ENCODE data around the gene RIC8B. TPM values are rescaled to one million over a fixed set of nuclear protein-coding genes. Genes with fewer than 3 reads are reported as not detected.

The RIC8B gene
- total and polyA plus RNA-seq, 2 of the 8 experiments (the other 6 are each of a cell fraction or from before 2014, with no cell fraction given), result 8.2 to 25.3 TPM

- Histone ChIP-seq H3K9me3 (ENCODE audit: insufficient read depth in 2 of 2, low read depth in 1 of 2, low read length in 1 of 2) (no peaks in the 10 kb centered on the region), H2AK5ac (ENCODE audit: low read depth, low read length) (no peak overlapping the region), H4K20me1 (replicated peaks in 1 of 2; ENCODE audit: control insufficient read depth in 1 of 2, insufficient read depth in 2 of 2, low read length in 2 of 2) (no peaks in the 10 kb centered on the region), H3K9ac (replicated peaks in 1 of 4; ENCODE audit: extremely low read depth in 1 of 4, low read depth in 3 of 4, low read length in 3 of 4) (no peak overlapping the region), H2BK15ac (ENCODE audit: low read length) (no peak overlapping the region), H3K4me3 (ENCODE audit: extremely low read depth in 1 of 4, insufficient read depth in 2 of 4, low read depth in 3 of 4, low read length in 4 of 4) (no peak overlapping the region), H3K18ac (ENCODE audit: extremely low read depth, low read length) (no peak overlapping the region), H4K8ac (ENCODE audit: extremely low read depth, insufficient read depth, low read length) (no peak overlapping the region), H3K27ac (ENCODE audit: low read depth, low read length) (no peak overlapping the region), H3K36me3 (ENCODE audit: control insufficient read depth in 2 of 4, insufficient read depth in 4 of 4, low read length in 3 of 4) (peaks cover 0 to 33% (median 13%) of the 10 kb centered on the region in 4 experiments; a peak in 5 of 8 replicates), H3K4ac (replicated peaks; ENCODE audit: insufficient read length, low read depth, low read length) (no peak overlapping the region), H2BK120ac (replicated peaks; ENCODE audit: low read depth, low read length) (no peak overlapping the region), H3K27me3 (replicated peaks in 1 of 4; ENCODE audit: control insufficient read depth in 3 of 4, extremely low read depth in 1 of 4, insufficient read depth in 3 of 4, low read length in 3 of 4) (peaks cover 0 to 1% (median 0%) of the 10 kb centered on the region in 4 experiments; a peak in 1 of 7 replicates), H2BK12ac (ENCODE audit: low read depth, low read length) (no peak overlapping the region), H3K4me1 (replicated peaks in 1 of 4; ENCODE audit: control insufficient read depth in 3 of 4, insufficient read depth in 4 of 4, low read length in 3 of 4) (no peaks in the 10 kb centered on the region), H2BK5ac (ENCODE audit: low read depth, low read length) (no peak overlapping the region), H4K5ac (ENCODE audit: insufficient read length, low read depth, low read length) (no peak overlapping the region), H3K79me1 (ENCODE audit: low read depth, low read length) (no peaks in the 10 kb centered on the region), H3K56ac (replicated peaks; ENCODE audit: insufficient read length, low read depth, low read length) (no peak overlapping the region), H3K23me2 (ENCODE audit: low read depth, low read length) (no peaks in the 10 kb centered on the region), H2AFZ (ENCODE audit: low read length) (no peak overlapping the region), H2BK20ac (ENCODE audit: low read length) (no peak overlapping the region), H3K14ac (ENCODE audit: insufficient read length) (no peak overlapping the region), H3K4me2 (ENCODE audit: insufficient read depth in 1 of 2, low read depth in 2 of 2, low read length in 2 of 2) (no peak overlapping the region), H4K91ac (replicated peaks; ENCODE audit: insufficient read length, low read length) (no peak overlapping the region), H3K79me2 (ENCODE audit: control insufficient read depth in 1 of 2, insufficient read depth in 2 of 2, low read length in 2 of 2) (no peaks in the 10 kb centered on the region), H3K23ac (ENCODE audit: insufficient read length) (no peak overlapping the region)
- no peak for DNase-seq (ENCODE audit: low read depth in 1 of 2, low spot score in 2 of 2)
- CTCF ChIA-PET (ENCODE audit: partially characterized antibody), result interaction anchor here (1.1 kb wide), 1 partner anchor 155 kb away, joined by 3 read pairs; no protein-coding TSS in a partner anchor
- POLR2A ChIA-PET (ENCODE audit: partially characterized antibody), result no interaction called here
- FAIRE-seq, result no peak
- 86% methylated on average over 5 of the region's 5 CpGs; no CpG with 5 or more reads in 1 of the 2 experiments for WGBS, 2 experiments (ENCODE audit: extremely low coverage in 1 of 2, insufficient coverage in 1 of 2, insufficient read length in 1 of 2, insufficient replicate concordance in 2 of 2, low coverage in 1 of 2, low lambda C conversion rate in 2 of 2, missing lambda C conversion rate in 1 of 2)
- TF ChIP-seq EP300 (IDR thresholded peaks at IDR 0.05; ENCODE audit: borderline replicate concordance in 1 of 2, low read depth in 2 of 2, low read length in 2 of 2), result no peak
- TF ChIP-seq SIRT6 (IDR thresholded peaks at IDR 0.05; ENCODE audit: low read length), result no peak
- TF ChIP-seq CBX5 (IDR thresholded peaks at IDR 0.05; ENCODE audit: low read depth, low read length), result no peak
These were observed 104.3 kb downstream of the RIC8B start for GRCh38 chr12:106878804-106879203.
